Liver (tissue), 9 donors: ENCODE measurements around the gene ACOT7. TPM values are rescaled to one million over a fixed set of nuclear protein-coding genes. Genes with fewer than 3 reads are reported as not detected.

Experiments
- DNase-seq: peaks from one replicate; pipeline ENCODE4 v3.0.0-alpha.2; 2017; ENCODE audit warnings: low spot score
- H3K27ac ChIP-seq, 2 donors: one replicate each; pipeline ENCODE4 v1.7.0; 2013; ENCODE audit warnings: inconsistent platforms in 2 of 2, low read length in 2 of 2, control low read depth in 1 of 2, low read depth in 1 of 2, mild to moderate bottlenecking in 1 of 2
- H3K27me3 ChIP-seq, 4 donors: one replicate each; pipeline versions ENCODE4 v1.6.1 to v1.7.0; 2013; ENCODE audit warnings: low read length in 3 of 4, inconsistent platforms in 1 of 4, mild to moderate bottlenecking in 1 of 4, moderate library complexity in 1 of 4; ENCODE audit not compliant: control insufficient read depth in 4 of 4, insufficient read depth in 4 of 4
- H3K36me3 ChIP-seq, 4 donors: one replicate each; pipeline versions ENCODE4 v1.6.1 to v1.7.0; 2013; ENCODE audit warnings: low read length in 3 of 4, mild to moderate bottlenecking in 3 of 4, low read depth in 1 of 4, moderate library complexity in 1 of 4; ENCODE audit not compliant: control insufficient read depth in 4 of 4, insufficient read depth in 3 of 4
- H3K4me1 ChIP-seq, 4 donors: one replicate each; pipeline versions ENCODE4 v1.6.1 to v1.7.0; 2013; ENCODE audit warnings: low read length in 3 of 4, mild to moderate bottlenecking in 3 of 4, moderate library complexity in 1 of 4; ENCODE audit not compliant: control insufficient read depth in 4 of 4, insufficient read depth in 4 of 4
- H3K4me3 ChIP-seq, 3 donors: one replicate each; pipeline versions ENCODE4 v1.6.1 to v1.7.0; 2013; ENCODE audit warnings: low read length in 3 of 3, control low read depth in 1 of 3, low read depth in 1 of 3, mild to moderate bottlenecking in 1 of 3
- H3K9ac ChIP-seq, 2 donors: one replicate each; pipeline ENCODE4 v1.7.0; 2013; ENCODE audit warnings: low read length in 2 of 2, mild to moderate bottlenecking in 2 of 2, moderate library complexity in 2 of 2, control low read depth in 1 of 2, low read depth in 1 of 2
- H3K9me3 ChIP-seq, 4 donors: one replicate each; pipeline versions ENCODE4 v1.6.1 to v1.7.0; 2013; ENCODE audit warnings: low read length in 3 of 4; ENCODE audit not compliant: control insufficient read depth in 4 of 4
- ATF3 ChIP-seq: IDR thresholded peaks from 2 replicates; pipeline ENCODE4 v1.6.1; 2016; ENCODE audit warnings: antibody characterized with exemption
- CTCF ChIP-seq: fragments of 150-350 bp; IDR thresholded peaks from 2 replicates; pipeline ENCODE4 v1.5.1; 2017; ENCODE audit warnings: improper control_type of control experiment, low read depth, low read length; ENCODE audit not compliant: missing input control
- EGR1 ChIP-seq, 2 donors: IDR thresholded peaks; 2 replicates each; pipeline ENCODE4 v1.6.1; 2016 to 2018; ENCODE audit warnings: antibody characterized with exemption in 2 of 2, low read depth in 2 of 2
- FOXA1 ChIP-seq: IDR thresholded peaks from 2 replicates; pipeline ENCODE4 v1.6.1; 2016; ENCODE audit warnings: antibody characterized with exemption
- FOXA2 ChIP-seq: IDR thresholded peaks from 2 replicates; pipeline ENCODE4 v1.6.1; 2016; ENCODE audit warnings: antibody characterized with exemption
- GABPA ChIP-seq, 2 donors: IDR thresholded peaks in 1 of 2; conservative IDR thresholded peaks in 1 of 2; 2 replicates each; pipeline ENCODE4 v1.6.1; 2016; ENCODE audit warnings: antibody characterized with exemption in 2 of 2, mild to moderate bottlenecking in 1 of 2, moderate library complexity in 1 of 2
- HNF4A ChIP-seq, 2 donors: conservative IDR thresholded peaks; 2 replicates each; pipeline ENCODE4 v1.6.1; 2016; ENCODE audit warnings: antibody characterized with exemption in 2 of 2, mild to moderate bottlenecking in 2 of 2
- HNF4G ChIP-seq: IDR thresholded peaks from 2 replicates; pipeline ENCODE4 v1.6.1; 2016; ENCODE audit warnings: antibody characterized with exemption
- JUND ChIP-seq, 2 donors: IDR thresholded peaks; 2 replicates each; pipeline ENCODE4 v1.6.1; 2016; ENCODE audit warnings: antibody characterized with exemption in 2 of 2
- MAX ChIP-seq: IDR thresholded peaks from 2 replicates; pipeline ENCODE4 v1.6.1; 2016; ENCODE audit warnings: antibody characterized with exemption
- NR2F2 ChIP-seq: IDR thresholded peaks from 2 replicates; pipeline ENCODE4 v1.6.1; 2016; ENCODE audit warnings: antibody characterized with exemption
- RAD21 ChIP-seq, 2 donors: IDR thresholded peaks; 2 replicates each; pipeline ENCODE4 v1.6.1; 2016; ENCODE audit warnings: antibody characterized with exemption in 2 of 2, mild to moderate bottlenecking in 2 of 2
- REST ChIP-seq: IDR thresholded peaks from 2 replicates; pipeline ENCODE4 v1.6.1; 2016; ENCODE audit warnings: antibody characterized with exemption, mild to moderate bottlenecking
- RXRA ChIP-seq, 2 donors: IDR thresholded peaks; 2 replicates each; pipeline ENCODE4 v1.6.1; 2017 to 2018; ENCODE audit warnings: antibody characterized with exemption in 2 of 2, mild to moderate bottlenecking in 1 of 2
- SP1 ChIP-seq: IDR thresholded peaks from 2 replicates; pipeline ENCODE4 v1.6.1; 2018; ENCODE audit warnings: antibody characterized with exemption, mild to moderate bottlenecking
- TAF1 ChIP-seq: conservative IDR thresholded peaks from 2 replicates; pipeline ENCODE4 v1.6.1; 2016; ENCODE audit warnings: antibody characterized with exemption, mild to moderate bottlenecking
- YY1 ChIP-seq: IDR thresholded peaks from 2 replicates; pipeline ENCODE4 v1.6.1; 2016; ENCODE audit warnings: antibody characterized with exemption, mild to moderate bottlenecking
- ZBTB33 ChIP-seq: IDR thresholded peaks from 2 replicates; pipeline ENCODE4 v1.6.1; 2016; ENCODE audit warnings: antibody characterized with exemption
- WGBS: extraction: QIAGEN DNeasy Blood & Tissue Kit; methylation state at CpG from one replicate; pipeline ENCODE4 v1.1.7; 2013; 5-methylcytosine and 5-hydroxymethylcytosine counted together
- polyA plus RNA-seq, 2 donors: library from polyadenylated mRNA; stranded (reverse) in 1 of 2; unstranded in 1 of 2; fragments of 200-250 nt in 1 of 2; fragments of >200 nt in 1 of 2; fragmentation: Nextera tagmentation in 1 of 2; extraction: Ambion mirVana in 1 of 2; gene quantifications; one replicate each; pipeline versions ENCODE4 v1.2.1 to v1.2.3, GENCODE V29; 2013 to 2015
- total RNA-seq, 2 donors: library from RNA; depleted of rRNA; stranded (reverse); fragments of >200 nt; gene quantifications; one replicate each; pipeline ENCODE4 v1.2.3, GENCODE V29; 2014
- donor health status: healthy.
- donor health status: healthy.
- donor health status: healthy.
- donor health status: healthy.
- donor health status: healthy.

ACOT7 gene
- total and polyA plus RNA-seq, 4 donors, result 8.7 to 14.4 (median 10.4) TPM

- H3K27me3 ChIP-seq, result no peaks in the 10 kb centered on the region
- H3K9me3 ChIP-seq, result no peaks in the 10 kb centered on the region
- H3K9ac ChIP-seq, result no peak overlapping the region
- peaks cover 0 to 15% (median 8%) of the 10 kb centered on the region in 4 donors for H3K4me1 ChIP-seq
- H3K36me3 ChIP-seq, result peaks cover 7 to 33% (median 22%) of the 10 kb centered on the region in 4 donors
- 79% methylated on average over 1 of the region's 1 CpG for WGBS
- DNase-seq, result no peak
- H3K4me3 ChIP-seq, result no peak overlapping the region
- H3K27ac ChIP-seq, result no peak overlapping the region
- TF ChIP-seq RXRA (IDR thresholded peaks at IDR 0.05) (no peak), HNF4A (conservative IDR thresholded peaks at IDR 0.05) (no peak), JUND (IDR thresholded peaks at IDR 0.05) (no peak)
Measured at GRCh38 chr1:6233376-6233775, 160.2 kb downstream of the ACOT7 start.

- no peak for TF ChIP-seq FOXA1
- no peak for TF ChIP-seq RXRA (IDR thresholded peaks at IDR 0.05)
- no peak for TF ChIP-seq ZBTB33
- H3K4me1 ChIP-seq, result no peaks in the 10 kb centered on the region
- no peak overlapping the region for H3K9ac ChIP-seq
- H3K4me3 ChIP-seq, result no peak overlapping the region
- peaks cover 9 to 57% (median 33%) of the 10 kb centered on the region in 4 donors for H3K36me3 ChIP-seq
- no peak for DNase-seq
- 97% methylated on average over 8 of the region's 8 CpGs for WGBS
- H3K27me3 ChIP-seq, result no peaks in the 10 kb centered on the region
- no peaks in the 10 kb centered on the region for H3K9me3 ChIP-seq
- H3K27ac ChIP-seq, result no peak overlapping the region
Measured at GRCh38 chr1:6225651-6226050, 167.9 kb downstream of the ACOT7 start.

- H3K27me3 ChIP-seq, result no peaks in the 10 kb centered on the region
- H3K27ac ChIP-seq, result no peak overlapping the region
- H3K4me3 ChIP-seq, result no peak overlapping the region
- no peaks in the 10 kb centered on the region for H3K9me3 ChIP-seq
- DNase-seq, result no peak
- 83% methylated on average over 15 of the region's 15 CpGs for WGBS
- peaks cover 6 to 54% (median 31%) of the 10 kb centered on the region in 4 donors for H3K36me3 ChIP-seq
- H3K4me1 ChIP-seq, result no peaks in the 10 kb centered on the region
- no peak overlapping the region for H3K9ac ChIP-seq
- no peak for TF ChIP-seq GABPA (IDR thresholded peaks at IDR 0.05 in 1 of 2, conservative IDR thresholded peaks at IDR 0.05 in 1 of 2)
- TF ChIP-seq SP1, result no peak
- no peak for TF ChIP-seq CTCF
- TF ChIP-seq REST, result no peak
- no peak for TF ChIP-seq EGR1 (IDR thresholded peaks at IDR 0.05; ENCODE audit: low read depth in 2 of 2)
- no peak for TF ChIP-seq YY1
- TF ChIP-seq FOXA1, result no peak
- TF ChIP-seq RAD21 (IDR thresholded peaks at IDR 0.05), result no peak
- no peak for TF ChIP-seq NR2F2
- no peak for TF ChIP-seq MAX
- TF ChIP-seq HNF4G, result no peak
- TF ChIP-seq ZBTB33, result no peak
- no peak for TF ChIP-seq RXRA (IDR thresholded peaks at IDR 0.05)
- TF ChIP-seq TAF1, result no peak
- TF ChIP-seq FOXA2, result no peak
- TF ChIP-seq ATF3, result no peak
- no peak for TF ChIP-seq JUND (IDR thresholded peaks at IDR 0.05)
- no peak for TF ChIP-seq HNF4A (conservative IDR thresholded peaks at IDR 0.05)
Measured at GRCh38 chr1:6224718-6225117, 168.8 kb downstream of the ACOT7 start.
